Duodenal mucosa (tissue), 2 donors: ENCODE results near the gene ATP13A3.
A peak's percentile ranks its signal among the peaks of the same experiment; 100 is the strongest.

ENCODE experiments used
- H3K27ac ChIP-seq: one replicate; pipeline ENCODE4 v1.7.0; 2013; ENCODE audit warnings: low read depth, low read length
- H3K27me3 ChIP-seq, 2 donors: one replicate each; pipeline ENCODE4 v1.7.0; 2013; ENCODE audit warnings: low read length in 2 of 2, control low read depth in 1 of 2; ENCODE audit not compliant: insufficient read depth in 2 of 2, control insufficient read depth in 1 of 2
- H3K36me3 ChIP-seq, 2 donors: one replicate each; pipeline ENCODE4 v1.7.0; 2013; ENCODE audit warnings: low read length in 2 of 2, control low read depth in 1 of 2; ENCODE audit not compliant: insufficient read depth in 2 of 2, control insufficient read depth in 1 of 2
- H3K4me1 ChIP-seq, 2 donors: one replicate each; pipeline ENCODE4 v1.7.0; 2013; ENCODE audit warnings: low read length in 2 of 2, control low read depth in 1 of 2; ENCODE audit not compliant: insufficient read depth in 2 of 2, control insufficient read depth in 1 of 2
- H3K4me3 ChIP-seq, 2 donors: one replicate each; pipeline ENCODE4 v1.7.0; 2013; ENCODE audit warnings: low read length in 2 of 2, low read depth in 1 of 2
- H3K9ac ChIP-seq, 2 donors: one replicate each; pipeline ENCODE4 v1.7.0; 2013; ENCODE audit warnings: low read length in 2 of 2, low read depth in 1 of 2
- H3K9me3 ChIP-seq, 2 donors: one replicate each; pipeline ENCODE4 v1.7.0; 2013; ENCODE audit warnings: low read length in 2 of 2, control low read depth in 1 of 2; ENCODE audit not compliant: control insufficient read depth in 1 of 2

Gene ATP13A3

GRCh38 chr3:194422188-194422587, 64.6 kb downstream of the ATP13A3 start:
- Histone ChIP-seq H3K4me1 (no peaks in the 10 kb centered on the region), H3K9me3 (no peaks in the 10 kb centered on the region), H3K27ac (no peak overlapping the region), H3K36me3 (peaks cover 15 to 43% of the 10 kb centered on the region in 2 donors), H3K9ac (no peak overlapping the region), H3K4me3 (no peak overlapping the region), H3K27me3 (no peaks in the 10 kb centered on the region)

DNA sequence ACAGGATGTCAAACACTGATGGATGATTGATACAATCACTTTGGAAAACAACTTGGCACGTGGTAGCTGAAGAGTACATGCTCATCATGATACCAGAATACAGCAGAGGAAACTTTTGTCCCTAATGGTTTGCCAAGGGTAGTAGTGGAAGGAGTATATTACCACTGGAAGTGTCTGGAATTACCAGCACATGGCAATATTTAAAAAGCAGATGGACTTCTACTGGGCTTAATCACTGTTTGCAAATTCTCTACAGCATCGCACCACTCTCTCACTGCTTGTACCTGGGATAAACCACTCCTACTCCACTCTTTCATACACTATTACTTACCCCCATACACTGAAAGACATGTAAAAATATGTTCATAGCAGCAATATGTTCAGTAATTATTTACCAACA, 68.1 kb downstream of the ATP13A3 start:
- Histone ChIP-seq H3K27me3 (no peaks in the 10 kb centered on the region), H3K9me3 (no peaks in the 10 kb centered on the region), H3K4me1 (no peaks in the 10 kb centered on the region), H3K4me3 (no peak overlapping the region), H3K9ac (no peak overlapping the region), H3K36me3 (peaks cover 10 to 19% of the 10 kb centered on the region in 2 donors), H3K27ac (no peak overlapping the region)

DNA sequence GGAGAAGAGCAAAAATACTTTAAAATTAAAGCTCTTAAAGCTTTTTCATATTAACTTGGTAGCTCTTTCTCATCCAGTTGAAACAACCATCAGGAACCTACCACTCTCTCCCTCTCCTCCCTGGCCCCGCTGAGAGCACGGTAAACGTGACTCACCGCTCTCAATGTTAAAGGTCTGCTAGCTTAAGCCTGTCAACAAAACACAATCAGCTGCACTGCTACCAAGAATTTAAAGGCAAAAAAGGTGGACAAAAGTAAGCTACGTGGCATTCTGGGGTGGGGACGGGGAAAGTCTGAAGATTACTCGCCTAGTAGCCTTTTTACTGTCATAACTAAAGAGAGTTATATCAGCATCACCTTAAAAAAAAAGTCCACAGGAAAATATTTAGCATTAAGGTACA, 79.4 kb downstream of the ATP13A3 start:
- Histone ChIP-seq H3K4me1 (peaks cover 0 to 5% of the 10 kb centered on the region in 2 donors), H3K27me3 (no peaks in the 10 kb centered on the region), H3K9me3 (no peaks in the 10 kb centered on the region), H3K36me3 (peaks cover 8 to 32% of the 10 kb centered on the region in 2 donors), H3K4me3 (no peak overlapping the region), H3K27ac (no peak overlapping the region), H3K9ac (no peak overlapping the region)

DNA sequence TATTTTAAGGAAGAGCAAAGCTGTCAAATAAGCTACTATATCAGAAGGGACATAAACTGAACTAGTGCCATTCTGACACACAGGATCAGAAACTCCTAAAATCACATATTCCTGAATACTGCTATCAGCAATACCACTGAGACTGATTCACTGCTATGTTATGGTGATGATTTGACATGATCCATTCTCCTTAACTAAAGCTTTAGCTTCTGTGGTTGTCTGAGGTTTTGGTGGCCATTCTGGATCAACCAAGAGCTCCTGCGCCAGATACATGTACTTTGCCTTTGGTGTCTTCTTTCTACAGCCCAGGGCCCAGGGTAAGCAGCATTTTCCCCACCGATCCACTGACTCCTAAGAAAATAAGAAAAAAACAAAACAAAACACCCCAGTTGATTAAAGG, 81.0 kb downstream of the ATP13A3 start:
- H3K36me3 ChIP-seq, result peaks cover 8 to 24% of the 10 kb centered on the region in 2 donors
- no peaks in the 10 kb centered on the region for H3K9me3 ChIP-seq
- peaks cover 0 to 5% of the 10 kb centered on the region in 2 donors for H3K4me1 ChIP-seq
- no peaks in the 10 kb centered on the region for H3K27me3 ChIP-seq
- H3K27ac ChIP-seq, result no peak overlapping the region
- no peak overlapping the region for H3K9ac ChIP-seq
- no peak overlapping the region for H3K4me3 ChIP-seq

GRCh38 chr3:194404365-194405140, 82.2 kb downstream of the ATP13A3 start:
- H3K4me3 ChIP-seq, result no peak overlapping the region
- no peak overlapping the region for H3K9ac ChIP-seq
- H3K4me1 ChIP-seq, result peaks cover 0 to 5% of the 10 kb centered on the region in 2 donors
- no peak overlapping the region for H3K27ac ChIP-seq
- H3K9me3 ChIP-seq, result no peaks in the 10 kb centered on the region
- peaks cover 8 to 22% of the 10 kb centered on the region in 2 donors for H3K36me3 ChIP-seq
- H3K27me3 ChIP-seq, result no peaks in the 10 kb centered on the region

DNA sequence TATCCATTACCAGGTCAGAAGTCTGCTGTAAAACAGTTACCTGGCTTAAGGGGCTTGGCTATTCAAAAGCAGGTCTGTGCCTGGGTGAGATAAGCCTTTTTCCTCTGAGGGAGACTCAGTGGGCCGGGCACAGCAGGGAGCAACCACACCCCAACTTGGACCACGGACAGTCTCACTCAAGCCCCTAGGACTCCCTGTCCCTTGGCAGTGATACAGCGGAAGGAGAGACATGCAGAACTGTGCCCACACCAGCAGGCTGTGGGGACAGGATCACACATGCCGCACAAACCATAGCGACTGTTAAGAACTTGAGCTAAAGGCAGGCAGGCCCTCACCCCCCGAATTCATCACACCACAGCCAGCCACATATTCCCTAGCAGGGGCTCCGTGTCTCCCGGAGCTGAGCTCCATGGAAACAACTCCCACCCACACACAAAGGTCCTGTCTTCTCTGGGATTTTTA, 84.9 kb downstream of the ATP13A3 start:
- Histone ChIP-seq H3K27me3 (peaks cover 0 to 15% of the 10 kb centered on the region in 2 donors), H3K4me1 (peaks cover 9 to 10% of the 10 kb centered on the region in 2 donors), H3K36me3 (peaks cover 7 to 8% of the 10 kb centered on the region in 2 donors), H3K9ac (no peak overlapping the region), H3K4me3 (no peak overlapping the region), H3K27ac (no peak overlapping the region), H3K9me3 (no peaks in the 10 kb centered on the region)

- Histone ChIP-seq H3K9ac (no peak overlapping the region), H3K36me3 (peaks cover 6 to 8% of the 10 kb centered on the region in 2 donors), H3K27me3 (peaks cover 0 to 17% of the 10 kb centered on the region in 2 donors), H3K9me3 (no peaks in the 10 kb centered on the region), H3K4me1 (peaks cover 9 to 12% of the 10 kb centered on the region in 2 donors), H3K27ac (no peak overlapping the region), H3K4me3 (no peak overlapping the region)
Observed at GRCh38 chr3:194401346-194401745, 85.5 kb downstream of the ATP13A3 start.

GRCh38 chr3:194399874-194400411, 86.9 kb downstream of the ATP13A3 start:
- Histone ChIP-seq H3K9ac (no peak overlapping the region), H3K36me3 (no peaks in the 10 kb centered on the region), H3K27me3 (peaks cover 0 to 17% of the 10 kb centered on the region in 2 donors), H3K27ac (no peak overlapping the region), H3K9me3 (no peaks in the 10 kb centered on the region), H3K4me3 (no peak overlapping the region), H3K4me1 (peaks cover 18 to 19% of the 10 kb centered on the region in 2 donors)

- Histone ChIP-seq H3K9ac (no peak within 1 kb of the TSS), H3K4me3 (peak within 1 kb of the TSS; percentile 39 to 43), H3K27me3 (peaks cover 0 to 17% of the 10 kb centered on the region in 2 donors), H3K4me1 (peaks cover 20 to 22% of the 10 kb centered on the region in 2 donors), H3K27ac (no peak within 1 kb of the TSS), H3K9me3 (no peaks in the 10 kb centered on the region), H3K36me3 (no peaks in the 10 kb centered on the region)
Observed at GRCh38 chr3:194399166-194399565, 87.6 kb downstream of the ATP13A3 start, which contains the start of gene GP5. TSS of gene GP5 (minus strand) at chr3:194399266. CDS start at chr3:194398282, 984 bp downstream.

DNA sequence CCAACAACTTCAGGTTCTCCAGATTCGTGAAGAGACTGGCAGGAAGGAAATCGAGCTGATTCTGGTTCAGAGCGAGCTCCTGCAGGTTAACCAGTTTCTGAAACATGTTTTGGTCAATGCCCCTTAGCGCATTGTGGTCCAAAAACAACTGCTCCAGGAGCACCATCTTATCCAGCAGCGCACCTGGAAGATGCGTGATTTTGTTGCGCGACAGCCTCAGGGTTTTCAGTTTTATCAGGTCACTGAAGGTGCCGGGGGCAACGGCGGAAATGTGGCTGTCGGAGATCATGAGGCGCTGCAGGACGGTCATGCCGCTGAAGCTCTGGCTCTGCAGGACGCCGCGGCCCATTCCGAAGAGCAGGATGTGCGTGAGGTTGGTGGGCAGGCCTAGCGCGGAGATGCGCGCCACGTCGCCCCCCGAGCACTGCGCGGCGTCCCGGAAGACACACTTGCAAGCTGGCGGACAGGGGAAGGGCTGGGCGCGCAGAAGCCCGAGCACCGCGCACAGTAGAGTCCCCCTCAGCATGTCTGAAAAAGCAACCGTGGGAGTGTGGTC, 89.0 kb downstream of the ATP13A3 start:
- H3K9me3 ChIP-seq, result no peaks in the 10 kb centered on the region
- H3K27me3 ChIP-seq, result peaks cover 0 to 17% of the 10 kb centered on the region in 2 donors
- H3K36me3 ChIP-seq, result no peaks in the 10 kb centered on the region
- no peak overlapping the region for H3K9ac ChIP-seq
- peak overlapping the region; percentile 39 to 43 for H3K4me3 ChIP-seq
- H3K27ac ChIP-seq, result no peak overlapping the region
- H3K4me1 ChIP-seq, result peaks cover 20 to 22% of the 10 kb centered on the region in 2 donors
